OCI-LY3 (cell line): ENCODE results near the gene PPP1R14D.

Experiments
- CTCF ChIP-seq: fragments of 200-600, 300-600 bp; sonication (generic); IDR thresholded peaks from 2 replicates; pipeline ENCODE4 v1.5.1; 2014; ENCODE audit warnings: antibody characterized with exemption, low read length, low read depth
- EZH2phosphoT487 ChIP-seq: fragments of 200-600 bp; shearing (Covaris generic); IDR thresholded peaks from 2 replicates; pipeline ENCODE4 v1.6.1; 2018; ENCODE audit warnings: antibody characterized with exemption, mixed run types, low read depth

- TF ChIP-seq CTCF = peak; percentile 85
- no peak for TF ChIP-seq EZH2phosphoT487
These were observed 45.8 kb downstream of the PPP1R14D start for GRCh38 chr15:40782609-40783227.
